Measurements from ENCODE around the gene FGFBP3.

DNA sequence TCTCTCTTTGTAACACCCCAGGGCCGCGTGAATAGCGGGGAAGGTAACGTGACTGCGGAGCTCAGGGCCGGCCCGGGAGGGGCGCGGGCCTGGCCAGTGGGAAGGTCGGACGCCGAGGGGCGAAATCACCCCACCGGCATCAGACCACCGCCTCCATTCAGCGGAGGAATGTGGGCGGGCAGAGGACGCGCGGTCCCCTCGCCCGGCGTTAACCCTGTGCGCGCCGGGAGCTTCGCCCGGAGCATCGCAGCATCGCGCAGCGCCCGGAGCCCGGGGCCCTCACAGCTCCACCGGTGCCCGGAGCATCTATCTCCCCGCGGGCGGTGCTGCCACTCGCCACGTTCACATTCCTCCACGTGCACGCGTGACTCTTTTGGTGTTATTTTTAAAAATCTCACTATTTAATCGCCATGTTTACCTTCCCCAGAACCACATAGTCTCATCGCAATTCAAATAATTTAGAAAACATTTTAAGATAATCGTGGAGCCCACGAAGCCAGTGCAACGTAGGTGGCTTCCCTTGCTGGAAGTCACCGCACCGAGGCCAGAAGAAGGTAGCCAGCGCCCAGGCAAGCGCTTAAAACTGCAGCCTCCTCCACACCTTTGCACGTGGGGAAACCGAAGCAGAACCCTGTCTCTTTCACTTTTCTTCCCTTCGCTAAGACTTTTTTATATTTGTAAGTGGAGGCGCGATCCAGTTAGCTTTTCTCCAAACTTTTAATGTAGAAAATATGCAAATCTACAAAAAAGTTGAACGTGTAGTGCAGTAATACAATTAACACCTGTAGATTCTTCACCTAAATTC lies 21.8 kb downstream of the FGFBP3 start:
- TF ChIP-seq, protein P1, sequence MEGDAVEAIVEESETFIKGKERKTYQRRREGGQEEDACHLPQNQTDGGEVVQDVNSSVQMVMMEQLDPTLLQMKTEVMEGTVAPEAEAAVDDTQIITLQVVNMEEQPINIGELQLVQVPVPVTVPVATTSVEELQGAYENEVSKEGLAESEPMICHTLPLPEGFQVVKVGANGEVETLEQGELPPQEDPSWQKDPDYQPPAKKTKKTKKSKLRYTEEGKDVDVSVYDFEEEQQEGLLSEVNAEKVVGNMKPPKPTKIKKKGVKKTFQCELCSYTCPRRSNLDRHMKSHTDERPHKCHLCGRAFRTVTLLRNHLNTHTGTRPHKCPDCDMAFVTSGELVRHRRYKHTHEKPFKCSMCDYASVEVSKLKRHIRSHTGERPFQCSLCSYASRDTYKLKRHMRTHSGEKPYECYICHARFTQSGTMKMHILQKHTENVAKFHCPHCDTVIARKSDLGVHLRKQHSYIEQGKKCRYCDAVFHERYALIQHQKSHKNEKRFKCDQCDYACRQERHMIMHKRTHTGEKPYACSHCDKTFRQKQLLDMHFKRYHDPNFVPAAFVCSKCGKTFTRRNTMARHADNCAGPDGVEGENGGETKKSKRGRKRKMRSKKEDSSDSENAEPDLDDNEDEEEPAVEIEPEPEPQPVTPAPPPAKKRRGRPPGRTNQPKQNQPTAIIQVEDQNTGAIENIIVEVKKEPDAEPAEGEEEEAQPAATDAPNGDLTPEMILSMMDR (IDR thresholded peaks at IDR 0.05), result no peak
- no peak for TF ChIP-seq EZH2 (IDR thresholded peaks at IDR 0.05; ENCODE audit: borderline replicate concordance, insufficient read depth, low read depth, low read length, poor library complexity, severe bottlenecking)
